Kidney tubule cell (primary cell): ENCODE data around the gene AK9.

Source experiments
- DNase-seq: peaks from one replicate; pipeline ENCODE4 v3.0.0-alpha.2; 2018; ENCODE audit warnings: low spot score

AK9 gene

DNA sequence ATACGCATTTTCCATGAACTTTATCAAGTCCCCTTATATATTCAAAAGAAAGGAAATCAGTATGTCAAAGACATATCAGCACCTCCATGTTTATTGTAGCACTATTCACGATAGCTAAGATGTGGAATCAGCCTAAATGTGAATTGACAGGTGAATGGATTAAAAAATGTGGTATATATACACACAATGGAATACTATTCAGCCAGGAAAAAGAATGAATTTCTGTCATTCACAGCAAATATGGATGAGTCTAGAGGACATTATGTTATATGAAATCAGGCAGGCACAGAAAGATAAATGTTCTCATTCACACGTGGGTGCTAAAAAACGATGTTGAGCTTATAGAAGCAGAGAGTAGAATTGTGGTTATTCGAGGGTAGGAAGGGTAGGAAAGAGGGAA lies 5.4 kb upstream of the AK9 start:
- no peak for DNase-seq

DNA sequence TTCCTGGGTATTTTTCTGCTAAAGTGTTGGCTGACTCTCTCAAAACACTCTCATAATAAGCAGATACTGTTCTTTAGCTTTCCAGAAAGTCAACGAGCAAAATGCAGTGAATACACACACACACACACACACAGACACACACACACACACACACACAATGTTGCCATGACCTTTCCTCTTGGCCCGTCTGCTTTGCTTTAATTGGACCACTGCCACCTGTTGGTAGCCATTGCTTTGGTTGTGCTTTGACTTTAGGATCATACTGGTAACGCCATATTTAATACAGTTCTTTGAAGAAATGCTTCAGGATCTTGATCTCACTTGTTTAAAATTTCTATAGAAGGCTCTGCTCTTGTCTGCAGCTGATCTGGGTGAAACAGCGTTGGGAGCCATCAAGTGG lies 4.5 kb upstream of the AK9 start:
- DNase-seq = peak; percentile 9

DNA sequence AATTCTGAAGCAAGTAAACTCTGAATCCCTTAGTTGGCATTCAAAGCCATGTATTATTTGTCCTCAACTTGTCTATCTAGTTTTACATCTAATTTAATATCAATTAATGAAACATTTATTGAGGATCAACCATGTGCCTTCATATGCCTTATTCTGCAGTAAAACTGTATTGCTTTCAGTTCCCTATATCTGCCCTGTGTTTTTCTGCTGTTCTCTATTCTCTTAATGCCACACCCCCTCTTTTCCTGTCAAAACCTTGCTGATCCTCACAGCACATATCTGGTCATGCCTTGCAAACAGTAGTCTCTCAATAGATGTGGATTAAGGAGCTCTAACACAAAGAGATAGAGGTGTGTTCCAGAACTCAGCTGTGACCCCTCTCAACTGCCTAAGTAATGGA lies 2.1 kb upstream of the AK9 start:
- no peak for DNase-seq

DNA sequence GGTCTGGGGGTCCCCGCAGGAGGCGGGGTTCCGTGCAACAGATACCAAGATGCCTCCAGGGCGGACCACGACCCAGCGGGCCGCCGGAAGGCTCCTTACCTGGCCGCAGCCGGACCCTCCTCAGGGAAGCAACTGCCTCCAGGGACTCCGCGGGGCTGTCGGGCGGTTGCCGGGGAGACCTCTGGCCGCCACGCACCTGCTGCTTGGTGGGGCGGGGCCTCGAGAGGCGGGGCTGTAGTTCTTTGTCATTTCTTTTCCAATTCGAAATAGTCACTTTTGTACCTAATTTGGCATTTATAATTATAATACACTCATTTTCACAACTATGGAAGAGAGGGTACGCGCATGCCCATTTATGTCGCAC lies 647 bp downstream of the AK9 start:
- DNase-seq = peak; percentile 46

DNA sequence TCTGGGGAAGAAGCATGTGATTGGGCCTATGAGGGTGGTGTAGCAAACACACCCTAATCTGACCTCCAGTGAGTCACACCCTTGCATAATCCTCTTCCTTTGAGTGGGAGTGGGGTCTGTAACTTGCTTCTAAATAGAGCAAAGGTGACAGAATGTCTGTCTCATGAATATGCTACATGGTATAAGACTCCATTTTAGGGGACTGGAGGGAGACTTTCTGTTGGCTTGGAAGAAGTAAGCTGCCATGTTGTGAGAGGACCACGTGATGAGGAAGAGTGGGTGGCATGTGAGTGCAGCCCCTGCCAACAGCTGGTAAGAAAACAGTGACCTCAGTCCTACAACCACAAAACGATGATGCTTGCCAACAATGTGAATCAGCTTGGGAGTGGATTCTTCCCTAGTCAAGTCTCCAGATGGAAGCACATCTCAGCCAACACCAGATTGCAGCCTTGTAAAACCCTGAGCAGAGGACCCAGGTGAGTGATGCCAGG lies 3.7 kb downstream of the AK9 start:
- peak; percentile 84 for DNase-seq

DNA sequence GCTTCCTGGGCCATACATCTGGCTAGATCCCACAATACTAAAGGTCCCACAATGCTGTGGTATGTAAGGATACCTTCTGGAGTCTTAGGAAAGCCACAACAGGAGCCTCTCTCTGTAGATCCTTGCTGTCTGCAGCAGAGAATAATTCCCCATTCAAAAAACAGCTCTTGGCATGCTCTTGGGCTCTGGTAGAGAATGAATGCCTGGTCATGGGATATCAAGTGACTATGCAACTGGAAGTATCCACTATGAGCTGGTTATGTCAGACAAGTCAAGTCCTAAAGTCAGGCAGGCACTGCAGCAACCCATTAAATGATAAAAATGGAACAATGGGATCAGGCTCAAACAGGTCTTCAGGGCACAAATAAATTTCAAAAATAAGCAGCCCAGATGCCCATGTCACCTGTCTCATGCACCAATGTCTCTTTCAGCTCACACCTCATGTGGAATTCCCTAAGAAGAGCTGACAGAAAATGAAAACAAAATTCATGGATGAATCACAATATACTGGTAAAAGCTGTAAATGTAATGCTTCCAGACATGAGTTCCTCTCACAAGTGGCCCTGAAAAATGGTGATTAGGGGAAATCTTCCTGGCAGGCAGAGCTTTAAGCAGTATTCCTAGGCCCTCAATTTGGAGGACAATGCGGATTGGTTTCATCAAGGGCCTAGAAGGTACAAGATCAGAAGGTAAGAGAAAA lies 4.3 kb downstream of the AK9 start:
- peak; percentile 12 for DNase-seq

DNA sequence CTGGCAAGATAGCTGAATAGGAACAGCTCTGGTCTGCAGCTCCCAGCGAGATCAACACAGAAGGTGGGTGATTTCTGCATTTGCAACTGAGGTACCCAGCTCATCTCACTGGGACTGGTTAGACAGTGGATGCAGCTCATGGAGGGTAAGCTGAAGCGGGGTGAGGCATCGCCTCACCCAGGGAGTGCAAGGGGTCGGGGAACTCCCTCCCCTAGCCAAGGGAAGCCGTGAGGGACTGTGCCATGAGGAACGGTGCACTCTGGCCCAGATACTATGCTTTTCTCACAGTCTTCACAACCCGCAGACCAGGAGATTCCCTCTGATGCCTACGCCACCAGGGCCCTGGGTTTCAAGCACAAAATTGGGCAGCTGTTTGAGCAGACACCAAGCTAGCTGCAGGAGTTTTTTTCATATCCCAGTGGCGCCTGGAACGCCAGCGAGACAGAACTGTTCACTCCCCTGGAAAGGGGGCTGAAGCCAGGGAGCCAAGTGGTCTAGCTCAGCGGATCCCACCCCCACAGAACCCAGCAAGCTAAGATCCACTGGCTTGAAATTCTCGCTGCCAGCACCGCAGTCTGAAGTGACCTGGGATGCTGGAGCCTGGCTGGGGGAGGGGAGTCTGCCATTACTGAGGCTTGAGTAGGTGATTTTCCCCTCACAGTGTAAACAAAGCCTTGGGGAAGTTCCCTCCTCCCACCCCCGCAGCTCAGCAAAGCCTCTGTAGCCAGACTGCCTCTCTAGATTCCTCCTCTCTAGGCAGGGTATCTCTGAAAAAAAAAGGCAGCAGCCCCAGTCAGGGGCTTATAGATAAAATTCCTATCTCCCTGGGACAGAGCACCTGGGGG lies 12.1 kb downstream of the AK9 start:
- peak; percentile 35 for DNase-seq

DNA sequence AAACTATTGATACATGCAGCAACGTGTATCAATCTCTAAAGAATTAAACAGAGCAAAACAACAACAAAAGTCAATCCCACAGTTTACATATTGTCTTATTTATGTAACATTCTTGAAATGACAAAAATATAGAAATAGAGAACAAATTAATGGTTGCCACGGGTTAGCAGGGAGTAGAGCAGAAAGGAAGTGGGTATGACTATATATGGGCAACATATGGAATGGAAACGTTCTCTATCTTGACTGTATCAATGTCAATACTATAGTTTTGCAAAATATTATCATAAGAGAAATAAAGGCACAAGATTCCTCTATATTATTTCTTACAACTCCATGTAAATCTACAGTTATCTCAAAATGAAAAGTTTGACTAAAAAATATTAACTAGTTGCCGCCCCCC lies 12.8 kb downstream of the AK9 start:
- DNase-seq = no peak

DNA sequence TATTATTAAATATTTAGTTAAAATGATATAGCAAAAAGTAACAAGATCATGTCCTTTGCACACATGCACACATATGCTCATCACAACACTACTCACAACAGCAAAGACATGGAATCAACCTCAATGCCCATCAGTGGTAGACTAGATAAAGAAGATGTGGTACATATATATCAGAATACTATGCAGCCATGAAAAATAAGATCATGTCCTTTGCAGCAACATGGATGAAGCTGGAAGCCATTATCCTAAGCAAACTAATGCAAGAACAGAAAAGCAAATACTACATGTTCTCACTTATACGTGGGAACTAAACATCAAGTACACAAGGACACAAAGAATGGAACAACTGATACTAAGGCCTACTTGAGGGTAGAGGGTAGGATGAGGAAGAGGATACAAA lies 14.3 kb downstream of the AK9 start:
- no peak for DNase-seq

DNA sequence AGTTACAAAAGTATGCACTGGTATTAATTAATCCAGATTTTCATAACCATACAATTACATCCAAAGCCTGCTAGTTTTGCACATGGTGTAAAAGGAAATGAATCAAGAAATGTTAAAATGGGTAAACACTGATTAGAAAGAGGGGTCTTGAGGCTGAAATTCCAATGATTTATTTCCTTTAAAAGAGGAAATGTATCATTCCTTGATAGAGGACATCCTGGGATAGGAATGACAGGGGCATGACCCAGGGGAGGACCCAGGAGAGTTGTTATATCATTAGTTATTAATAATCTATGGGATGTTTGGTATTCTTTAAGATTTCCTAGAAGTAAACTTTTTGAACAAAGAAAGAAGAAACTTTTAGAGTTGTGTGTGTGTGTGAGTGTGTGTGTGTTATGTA lies 18.2 kb downstream of the AK9 start:
- no peak for DNase-seq

DNA sequence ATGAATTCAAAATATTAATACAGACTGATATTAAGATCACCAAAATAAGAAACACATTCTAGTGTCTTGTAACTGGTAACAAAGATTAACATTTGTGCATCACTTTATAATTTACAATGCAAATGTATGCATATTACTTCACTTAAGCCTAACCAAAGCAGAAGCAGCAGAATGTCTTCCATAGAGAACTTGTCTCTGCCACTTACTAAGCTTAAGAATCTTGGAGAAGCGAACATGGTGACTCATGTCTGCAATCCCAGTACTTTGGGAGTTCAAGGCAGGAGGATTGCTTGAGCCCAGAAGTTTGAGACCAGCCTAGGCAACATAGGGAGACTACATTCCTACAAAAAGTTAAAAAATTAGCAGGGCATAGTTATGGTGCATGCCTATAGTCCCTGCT lies 18.8 kb downstream of the AK9 start:
- no peak for DNase-seq

DNA sequence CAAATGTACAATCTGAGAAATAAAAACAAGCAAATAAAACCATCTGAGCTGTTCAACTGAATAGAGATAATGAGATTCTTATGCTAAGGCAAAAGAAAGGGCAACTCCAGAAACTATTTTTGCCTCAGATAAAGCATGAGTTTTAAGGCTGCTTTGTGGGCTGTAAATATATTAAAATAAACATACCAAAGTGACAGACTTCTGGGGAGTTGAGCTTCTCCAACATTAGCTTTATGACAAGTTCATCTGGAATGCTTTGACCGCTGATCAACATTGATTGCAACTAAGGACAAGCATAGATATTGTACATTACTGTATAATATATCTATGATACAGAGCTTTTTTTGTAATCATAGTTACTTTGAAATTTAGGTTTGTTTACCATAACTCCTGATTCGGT lies 19.3 kb downstream of the AK9 start:
- DNase-seq = no peak

DNA sequence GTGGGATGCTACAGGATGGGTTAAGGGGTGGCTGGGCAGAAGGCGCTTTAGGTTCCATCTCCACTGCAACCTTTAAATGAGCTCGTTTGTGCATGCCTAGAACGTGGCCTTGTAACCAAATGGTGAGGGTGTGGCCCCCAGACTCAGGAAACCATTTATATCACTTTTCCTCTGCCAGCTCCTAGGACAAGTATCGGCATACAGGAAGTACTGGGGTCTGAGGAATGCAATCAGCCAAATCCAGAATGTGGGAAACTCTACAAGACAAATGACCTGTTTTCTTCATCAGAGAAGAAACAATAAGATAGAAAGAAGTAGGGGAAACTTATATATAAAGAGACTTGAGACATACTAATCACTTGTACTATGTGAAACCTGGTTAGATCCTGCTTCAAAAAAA lies 21.2 kb downstream of the AK9 start:
- DNase-seq = no peak

DNA sequence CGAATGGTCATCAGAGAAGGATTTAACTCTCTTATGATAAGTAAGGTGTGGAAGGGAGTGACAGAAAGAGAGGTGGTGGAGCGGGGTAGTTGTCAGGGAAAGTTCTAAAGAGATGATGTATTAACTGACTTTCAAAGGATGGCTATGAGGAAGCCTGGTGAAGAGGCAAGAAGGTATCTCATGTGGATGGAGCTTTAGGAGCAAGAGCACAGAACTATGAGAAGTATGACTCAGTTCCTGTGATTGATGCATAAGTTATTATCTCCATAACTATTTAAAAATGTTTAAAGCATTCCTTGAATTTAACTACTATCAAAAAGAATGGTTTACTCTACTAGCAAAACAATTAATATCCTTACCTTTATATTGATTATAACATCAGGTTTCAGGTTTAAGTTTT lies 28.8 kb downstream of the AK9 start:
- peak; percentile 65 for DNase-seq

DNA sequence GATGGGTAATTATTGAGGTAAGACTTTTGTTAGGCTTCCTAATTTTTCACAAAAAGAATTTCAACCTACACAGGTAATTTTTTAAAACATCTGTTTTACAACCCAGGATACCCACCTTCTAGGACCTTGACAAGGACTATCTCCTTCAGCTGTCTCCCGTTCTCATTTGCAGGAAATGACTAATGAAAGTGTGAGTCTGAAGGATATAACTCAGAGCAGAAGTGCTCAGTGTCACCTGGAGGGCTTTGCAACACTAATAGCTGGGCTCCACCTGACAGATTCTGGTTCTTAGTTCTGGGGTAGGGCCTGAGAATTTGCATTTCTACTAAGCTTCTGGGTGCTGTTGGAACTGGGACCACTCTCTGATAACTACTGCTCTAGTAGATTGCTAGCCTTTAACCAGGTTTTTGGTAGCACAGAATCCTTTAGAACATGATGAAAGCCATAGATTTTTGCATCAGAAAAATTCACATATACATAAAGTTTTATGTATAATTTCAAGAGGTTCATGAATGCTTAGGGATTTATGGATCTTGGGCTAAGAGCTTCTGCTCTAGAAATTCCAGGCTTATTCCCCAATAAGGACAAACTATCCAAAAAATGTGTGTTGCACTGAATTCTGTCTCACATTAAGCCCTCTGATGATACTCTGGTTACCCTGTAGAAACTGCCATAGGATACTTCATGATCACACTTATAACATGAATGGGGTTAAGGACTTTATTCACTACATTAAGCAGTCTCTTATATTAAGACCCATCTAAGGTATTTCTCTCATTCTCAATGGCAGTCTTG lies 30.3 kb downstream of the AK9 start:
- peak; percentile 59 for DNase-seq

DNA sequence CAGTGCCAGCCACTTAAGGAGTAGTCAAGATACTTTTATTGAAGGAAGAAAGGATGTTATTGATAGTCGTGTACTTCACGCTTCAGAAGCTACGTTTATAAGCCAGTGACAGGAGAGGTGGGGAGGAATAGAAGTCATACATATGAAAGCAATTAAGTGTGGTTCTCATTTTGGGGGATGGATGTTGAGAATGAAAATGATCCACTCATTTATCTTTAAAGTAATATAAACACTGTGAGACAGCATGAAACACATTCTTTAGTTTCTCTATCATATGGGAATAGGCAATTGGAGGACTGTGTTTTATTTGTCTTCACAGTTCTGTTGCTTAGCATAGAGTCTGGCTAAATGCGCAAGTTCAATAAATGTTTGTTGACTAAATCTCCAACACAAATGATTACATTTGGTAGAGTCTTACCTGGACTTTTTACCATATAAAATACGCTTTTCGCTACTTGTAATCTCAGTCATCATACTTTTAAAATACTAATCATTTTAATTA lies 35.2 kb downstream of the AK9 start:
- no peak for DNase-seq

DNA sequence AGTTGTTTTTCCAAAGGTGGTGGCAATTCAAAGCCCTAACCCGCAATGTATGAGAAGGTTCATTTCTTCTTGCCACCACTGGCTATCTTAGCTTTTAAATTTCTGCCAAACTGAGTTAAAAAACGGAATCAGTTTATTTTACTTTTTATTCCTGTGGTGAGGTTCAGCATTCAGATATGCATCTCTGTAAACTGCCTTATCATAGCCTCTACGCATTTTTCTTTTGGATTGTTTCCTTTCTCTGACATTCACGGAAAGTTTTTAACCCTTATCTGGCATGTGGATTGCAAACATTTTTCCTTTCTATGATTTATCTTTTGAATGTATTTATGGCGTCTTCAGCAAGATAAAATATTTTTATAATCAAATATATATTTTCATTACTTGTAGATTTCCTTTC lies 37.7 kb downstream of the AK9 start:
- DNase-seq = no peak

DNA sequence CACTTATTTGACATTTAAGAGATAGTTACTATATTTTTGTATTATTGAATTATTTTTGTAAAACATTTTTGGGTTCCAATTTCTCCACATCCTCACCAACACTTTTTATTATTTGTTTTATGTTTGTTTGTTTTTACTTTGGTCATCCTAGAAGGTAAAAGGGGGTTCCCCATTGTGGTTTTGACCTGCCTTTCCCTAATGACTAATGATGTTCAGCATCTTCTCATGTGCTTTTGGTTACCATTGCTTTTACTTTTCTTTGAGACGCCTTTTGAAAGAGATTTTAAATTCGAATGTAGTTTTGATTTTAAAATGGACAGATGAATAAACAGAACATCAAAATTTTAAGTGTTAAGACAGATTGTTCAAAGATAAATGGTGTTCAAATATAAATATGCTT lies 46.9 kb downstream of the AK9 start:
- peak; percentile 39 for DNase-seq

DNA sequence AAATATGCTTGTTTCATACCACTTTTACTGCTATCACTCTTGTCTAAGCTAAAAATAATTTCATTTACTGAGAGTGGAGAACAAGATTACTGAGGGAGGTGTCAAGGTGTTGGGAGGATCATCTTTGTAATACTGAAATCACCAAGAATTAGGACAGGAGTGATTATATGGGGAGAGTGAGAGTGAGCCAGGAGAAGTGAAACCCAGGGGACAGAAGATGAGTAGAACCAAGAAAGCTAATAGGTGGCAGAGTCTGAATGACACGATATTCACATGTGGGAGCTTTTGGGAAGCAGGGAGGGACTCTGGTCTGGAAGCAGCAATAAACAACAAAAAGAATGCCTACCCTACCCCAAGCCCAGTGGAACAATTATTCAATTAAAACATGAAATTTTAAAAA lies 58.6 kb downstream of the AK9 start:
- no peak for DNase-seq

DNA sequence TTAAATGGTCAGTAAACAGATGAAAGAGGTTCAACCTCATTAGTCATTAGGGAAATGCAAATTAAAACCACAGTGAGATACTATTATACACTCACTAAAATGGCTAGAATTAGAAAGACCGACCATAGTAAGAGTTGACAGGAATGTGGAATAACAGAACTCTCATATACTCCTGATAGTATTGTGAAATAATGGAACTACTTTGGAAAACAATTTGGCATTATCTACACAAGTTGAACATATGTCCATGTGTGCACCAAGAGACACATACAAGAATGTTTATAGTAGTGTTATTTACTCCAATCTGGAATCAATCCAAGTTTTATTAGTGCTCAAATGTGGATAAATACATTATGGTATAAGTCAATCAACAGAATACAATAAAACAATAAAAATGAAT lies 59.6 kb downstream of the AK9 start:
- DNase-seq = no peak

DNA sequence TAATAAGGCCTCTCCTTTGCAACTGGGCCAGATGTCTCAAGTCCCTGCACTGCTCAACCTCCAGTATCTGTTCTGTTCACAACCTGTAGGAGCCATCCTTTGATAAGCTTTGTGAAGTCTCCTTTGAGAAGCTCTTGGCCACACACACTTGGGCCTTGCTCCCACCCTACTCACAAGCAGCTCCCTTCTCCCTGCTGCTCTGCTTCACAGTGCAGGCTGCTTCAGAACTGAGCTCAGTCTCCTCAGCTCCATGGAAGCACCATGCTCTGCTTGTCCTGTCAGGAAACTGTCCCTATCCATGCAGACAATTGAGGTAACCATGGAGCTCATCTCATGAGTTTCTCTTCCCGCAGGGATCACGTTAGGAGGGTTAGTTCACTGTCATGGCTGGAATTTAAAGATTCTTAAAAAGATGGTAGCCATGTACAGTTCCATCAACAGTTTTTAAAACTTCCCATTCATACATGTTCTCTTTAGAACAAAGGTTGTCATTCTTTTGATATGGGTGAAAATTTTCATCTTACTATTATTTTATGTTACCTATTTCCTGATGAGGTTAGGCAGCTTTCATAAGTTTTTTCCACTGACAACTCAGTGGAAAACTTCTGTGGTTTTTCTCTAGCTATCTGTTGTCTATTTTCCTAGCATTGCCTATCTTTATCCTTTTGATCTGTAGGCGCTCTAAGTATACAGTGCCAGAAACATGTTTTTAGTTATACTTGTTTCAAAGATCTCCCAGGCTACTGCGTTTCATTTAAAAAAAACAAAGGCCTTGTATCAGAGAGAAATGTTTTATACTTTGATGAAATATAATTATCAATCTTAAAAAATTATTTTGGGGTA lies 62.6 kb downstream of the AK9 start:
- DNase-seq = no peak

DNA sequence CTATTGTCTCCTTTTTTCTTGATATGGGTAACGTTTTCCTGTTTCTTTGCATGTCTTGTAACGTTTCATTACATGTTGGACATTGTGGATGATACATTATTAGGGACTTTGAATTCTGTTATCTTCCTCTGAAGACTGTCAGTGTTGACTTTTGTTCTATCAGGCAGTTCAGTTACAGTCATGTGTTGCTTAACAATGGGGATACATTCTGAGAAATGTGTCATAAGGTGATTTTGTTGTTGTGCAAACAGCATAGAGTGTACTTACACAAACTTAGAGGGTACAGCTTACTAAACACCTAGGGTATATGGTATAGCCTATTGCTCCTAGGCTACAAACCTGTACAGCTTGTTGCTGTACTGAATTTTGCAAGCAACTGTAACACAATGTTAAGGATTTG lies 64.7 kb downstream of the AK9 start:
- no peak for DNase-seq
